ENCODE measurements around the gene PPP3CB.
A peak's percentile ranks its signal among the peaks of the same experiment; 100 is the strongest.

Gene PPP3CB

DNA sequence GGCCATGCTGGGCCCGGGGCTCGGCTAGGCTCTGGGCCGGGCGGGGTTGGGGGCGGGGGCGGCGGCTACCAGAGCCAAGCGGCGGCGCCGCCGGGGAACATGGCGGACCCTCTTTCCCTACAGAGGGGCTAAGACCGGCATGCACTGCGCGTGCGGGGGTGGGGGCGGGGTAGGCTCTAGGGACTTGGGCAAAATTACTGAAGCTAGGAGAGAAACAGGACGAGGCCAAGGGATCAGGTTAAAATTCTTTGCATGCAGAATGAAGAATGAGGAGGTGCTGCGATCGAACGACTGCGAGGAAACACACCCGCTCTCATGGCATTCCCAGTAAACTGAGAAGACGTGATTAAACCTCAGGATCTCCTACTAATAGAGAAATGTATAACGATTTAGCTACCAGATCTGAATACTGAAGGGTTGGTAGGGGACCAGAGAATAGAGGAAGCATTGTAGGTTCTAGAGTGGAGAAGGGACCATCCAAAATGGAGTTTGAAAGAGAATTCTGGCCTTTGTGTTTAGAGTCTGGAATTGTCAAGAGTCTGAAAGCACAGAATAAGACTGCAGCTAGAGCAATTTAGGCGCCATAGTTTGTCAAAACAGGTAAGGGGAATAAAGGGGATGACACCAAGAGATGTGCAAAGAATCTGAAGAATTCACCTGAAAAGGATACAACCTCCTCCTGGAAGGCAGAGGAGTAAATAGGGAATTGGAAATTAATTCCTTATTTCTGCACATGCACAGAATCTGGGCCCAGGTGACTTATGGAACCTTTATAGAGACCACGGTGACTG, at the start of gene PPP3CB:
PPP3CB (minus strand) TSS at position 141 of the 791 bp plus-strand sequence; CDS start at position 6, 135 bp downstream.
- H3K36me3 ChIP-seq: no peaks in the 10 kb centered on the region
- H3K27ac ChIP-seq: peak within 1 kb of the TSS; percentile 98
- no peaks in the 10 kb centered on the region for H3K9me3 ChIP-seq
- H3K4me1 ChIP-seq (ENCODE audit: control insufficient read depth in 1 of 2, insufficient read depth in 1 of 2, low read depth in 1 of 2, low read length in 1 of 2): peaks cover 41 to 42% of the 10 kb centered on the region in 2 experiments
- TF ChIP-seq, protein P1, sequence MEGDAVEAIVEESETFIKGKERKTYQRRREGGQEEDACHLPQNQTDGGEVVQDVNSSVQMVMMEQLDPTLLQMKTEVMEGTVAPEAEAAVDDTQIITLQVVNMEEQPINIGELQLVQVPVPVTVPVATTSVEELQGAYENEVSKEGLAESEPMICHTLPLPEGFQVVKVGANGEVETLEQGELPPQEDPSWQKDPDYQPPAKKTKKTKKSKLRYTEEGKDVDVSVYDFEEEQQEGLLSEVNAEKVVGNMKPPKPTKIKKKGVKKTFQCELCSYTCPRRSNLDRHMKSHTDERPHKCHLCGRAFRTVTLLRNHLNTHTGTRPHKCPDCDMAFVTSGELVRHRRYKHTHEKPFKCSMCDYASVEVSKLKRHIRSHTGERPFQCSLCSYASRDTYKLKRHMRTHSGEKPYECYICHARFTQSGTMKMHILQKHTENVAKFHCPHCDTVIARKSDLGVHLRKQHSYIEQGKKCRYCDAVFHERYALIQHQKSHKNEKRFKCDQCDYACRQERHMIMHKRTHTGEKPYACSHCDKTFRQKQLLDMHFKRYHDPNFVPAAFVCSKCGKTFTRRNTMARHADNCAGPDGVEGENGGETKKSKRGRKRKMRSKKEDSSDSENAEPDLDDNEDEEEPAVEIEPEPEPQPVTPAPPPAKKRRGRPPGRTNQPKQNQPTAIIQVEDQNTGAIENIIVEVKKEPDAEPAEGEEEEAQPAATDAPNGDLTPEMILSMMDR (IDR thresholded peaks at IDR 0.05): no peak
- H3K27me3 ChIP-seq: no peaks in the 10 kb centered on the region
- peak within 1 kb of the TSS; percentile 82 to 93 for H3K4me3 ChIP-seq (ENCODE audit: low read depth in 1 of 2, low read length in 1 of 2)

DNA sequence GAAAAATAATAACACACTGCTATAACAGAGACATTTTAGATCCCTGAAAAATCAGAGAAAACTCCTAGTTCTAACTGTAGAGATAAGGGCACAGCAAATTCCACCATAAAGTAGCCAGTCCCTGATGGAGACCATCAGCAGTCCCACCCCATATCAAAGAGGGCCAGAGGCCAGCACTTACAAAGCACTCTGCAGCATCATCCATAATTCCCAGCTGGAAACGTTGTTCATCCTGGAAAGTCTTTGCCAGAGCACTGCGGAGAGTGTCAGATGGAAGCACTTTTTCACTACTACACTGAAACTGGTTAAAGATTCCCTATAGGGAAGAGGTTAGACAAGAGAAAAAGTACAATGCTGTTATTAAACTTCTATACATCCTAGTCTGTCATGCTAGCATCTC, 49.5 kb upstream of the PPP3CB start:
- Histone ChIP-seq H3K36me3 (no peaks in the 10 kb centered on the region), H3K4me1 (ENCODE audit: control insufficient read depth in 1 of 2, insufficient read depth in 1 of 2, low read depth in 1 of 2, low read length in 1 of 2) (peaks cover 9% of the 10 kb centered on the region in 2 experiments), H3K9me3 (no peaks in the 10 kb centered on the region), H3K4me3 (ENCODE audit: low read depth in 1 of 2, low read length in 1 of 2) (no peak overlapping the region), H3K27me3 (no peaks in the 10 kb centered on the region), H3K27ac (no peak overlapping the region)
- TF ChIP-seq, protein P1 (IDR thresholded peaks at IDR 0.05): no peak

DNA sequence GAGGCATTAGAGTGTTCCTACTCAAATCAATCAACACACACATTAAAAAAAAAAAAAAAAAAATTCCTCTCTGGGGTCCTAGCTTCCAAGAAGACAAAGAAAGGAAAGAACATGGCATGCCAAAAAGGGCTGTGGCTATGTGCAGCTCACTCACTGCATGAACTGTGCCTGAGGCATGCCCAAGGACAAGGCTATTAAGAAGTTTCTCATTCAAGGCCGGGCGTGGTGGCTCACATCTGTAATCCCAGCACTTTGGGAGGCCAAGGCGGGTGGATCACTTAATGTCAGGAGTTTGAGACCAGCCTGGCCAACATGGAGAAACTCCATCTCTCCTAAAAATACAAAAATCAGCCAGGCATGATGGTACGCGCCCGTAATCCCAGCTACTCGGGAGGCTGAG, 41.9 kb upstream of the PPP3CB start:
- H3K27me3 ChIP-seq: no peaks in the 10 kb centered on the region
- no peaks in the 10 kb centered on the region for H3K36me3 ChIP-seq
- TF ChIP-seq, protein P1 (IDR thresholded peaks at IDR 0.05): no peak
- H3K4me3 ChIP-seq (ENCODE audit: low read depth in 1 of 2, low read length in 1 of 2): no peak overlapping the region
- H3K27ac ChIP-seq: no peak overlapping the region
- H3K9me3 ChIP-seq: no peaks in the 10 kb centered on the region
- H3K4me1 ChIP-seq (ENCODE audit: control insufficient read depth in 1 of 2, insufficient read depth in 1 of 2, low read depth in 1 of 2, low read length in 1 of 2): no peaks in the 10 kb centered on the region

DNA sequence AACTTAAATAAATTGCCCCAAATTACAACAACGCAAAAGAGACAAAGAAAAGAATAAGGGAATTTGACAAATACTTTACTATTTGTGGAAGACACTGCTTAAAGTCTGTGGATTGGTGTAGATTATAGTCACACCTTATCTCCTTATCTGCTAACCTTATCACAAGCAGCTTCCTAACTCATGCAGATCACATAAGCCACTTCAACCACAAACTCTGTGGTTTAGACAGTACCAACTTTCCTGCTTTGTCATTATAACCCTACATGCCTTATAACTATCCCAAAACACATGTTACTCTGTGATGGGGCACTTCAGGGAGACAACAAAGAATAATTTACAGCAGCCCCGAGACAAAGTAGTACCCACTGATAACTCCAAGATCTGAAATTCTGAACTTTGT, 41.5 kb upstream of the PPP3CB start:
- Histone ChIP-seq H3K36me3 (no peaks in the 10 kb centered on the region), H3K9me3 (no peaks in the 10 kb centered on the region), H3K27me3 (no peaks in the 10 kb centered on the region), H3K4me1 (ENCODE audit: control insufficient read depth in 1 of 2, insufficient read depth in 1 of 2, low read depth in 1 of 2, low read length in 1 of 2) (no peaks in the 10 kb centered on the region), H3K27ac (no peak overlapping the region), H3K4me3 (ENCODE audit: low read depth in 1 of 2, low read length in 1 of 2) (no peak overlapping the region)
- TF ChIP-seq, protein P1 (IDR thresholded peaks at IDR 0.05): no peak

DNA sequence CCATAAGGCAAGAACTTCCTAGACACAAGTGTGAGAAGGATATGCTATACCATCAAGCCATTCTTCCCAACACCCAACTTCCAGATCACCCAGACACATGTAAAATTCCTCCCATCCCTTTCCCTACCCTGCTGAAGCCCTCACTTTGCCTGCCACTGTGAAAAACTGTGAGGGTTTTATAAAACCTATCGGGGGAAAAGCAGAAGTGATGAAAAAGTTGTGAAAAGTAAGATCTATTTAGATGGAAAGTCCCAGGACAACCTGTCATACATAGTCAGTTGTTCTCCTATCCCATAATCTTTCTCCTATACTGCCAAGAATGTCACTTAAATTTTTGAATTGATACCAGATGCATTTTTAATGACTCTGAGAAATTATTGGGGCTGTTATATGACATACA, 39.0 kb upstream of the PPP3CB start:
- Histone ChIP-seq H3K4me3 (ENCODE audit: low read depth in 1 of 2, low read length in 1 of 2) (no peak overlapping the region), H3K27me3 (no peaks in the 10 kb centered on the region), H3K27ac (no peak overlapping the region), H3K9me3 (no peaks in the 10 kb centered on the region), H3K36me3 (no peaks in the 10 kb centered on the region), H3K4me1 (ENCODE audit: control insufficient read depth in 1 of 2, insufficient read depth in 1 of 2, low read depth in 1 of 2, low read length in 1 of 2) (no peaks in the 10 kb centered on the region)
- TF ChIP-seq, protein P1 (IDR thresholded peaks at IDR 0.05): no peak
